WI38 (cell line): ENCODE results near the gene FRMPD2.
"Not testable (repeated sequence)": the region's sequence is repeated elsewhere in the genome, so short reads cannot be mapped to it uniquely, and the experiment has no call there.

Source experiments
- H3K4me3 ChIP-seq: 2 replicates; pipeline ENCODE4 v1.5.1; 2011; ENCODE audit warnings: low read depth, mild to moderate bottlenecking, control low read depth, low read length
- CTCF ChIP-seq: IDR thresholded peaks from 2 replicates; pipeline ENCODE4 v1.5.1; 2012; ENCODE audit warnings: low read depth, mild to moderate bottlenecking, control low read depth, low read length

FRMPD2 gene

GRCh38 chr10:48251152-48251524 is 23.4 kb downstream of the FRMPD2 start:
- H3K4me3 ChIP-seq = no peak overlapping the region
- TF ChIP-seq CTCF = no peak

- H3K4me3 ChIP-seq = no peak overlapping the region
- TF ChIP-seq CTCF = no peak
These were observed 24.6 kb downstream of the FRMPD2 start for GRCh38 chr10:48249763-48250351.

GRCh38 chr10:48249004-48249762 is 25.3 kb downstream of the FRMPD2 start:
- no peak overlapping the region for H3K4me3 ChIP-seq
- TF ChIP-seq CTCF = no peak

GRCh38 chr10:48248462-48248861 is 26.0 kb downstream of the FRMPD2 start:
- H3K4me3 ChIP-seq = no peak overlapping the region
- no peak for TF ChIP-seq CTCF

- TF ChIP-seq CTCF = no peak
- H3K4me3 ChIP-seq = no peak overlapping the region
These were observed 26.8 kb downstream of the FRMPD2 start for GRCh38 chr10:48247680-48248079.

GRCh38 chr10:48246501-48246900 is 28.0 kb downstream of the FRMPD2 start:
- no peak for TF ChIP-seq CTCF
- no peak overlapping the region for H3K4me3 ChIP-seq

- no peak for TF ChIP-seq CTCF
- H3K4me3 ChIP-seq = no peak overlapping the region
These were observed 28.5 kb downstream of the FRMPD2 start for GRCh38 chr10:48245977-48246376.

- not testable (repeated sequence) for H3K4me3 ChIP-seq
These were observed 30.6 kb downstream of the FRMPD2 start for GRCh38 chr10:48243921-48244320.
